SJSA1 (cell line): Measurements from ENCODE around the gene CCDC77. TPM values are rescaled to one million over a fixed set of nuclear protein-coding genes. Genes with fewer than 3 reads are reported as not detected.
A peak's percentile ranks its signal among the peaks of the same experiment; 100 is the strongest.
"Not testable (repeated sequence)": the region's sequence is repeated elsewhere in the genome, so short reads cannot be mapped to it uniquely, and the experiment has no call there.

Experiments used
- DNase-seq, 2 experiments: peaks; one replicate each; pipeline ENCODE4 v3.0.0-alpha.2; 2015 to 2020; ENCODE audit warnings: low spot score in 2 of 2, low read depth in 1 of 2
- H3K27ac ChIP-seq: fragments of 250-450 bp; sonication (Bioruptor Pico); 2 replicates; pipeline ENCODE4 v1.5.1; 2020; ENCODE audit warnings: mild to moderate bottlenecking, moderate library complexity
- H3K27me3 ChIP-seq: fragments of 250-450 bp; sonication (Bioruptor Pico); replicated peaks from 2 replicates; pipeline ENCODE4 v1.5.1; 2020; ENCODE audit warnings: mild to moderate bottlenecking, moderate library complexity
- H3K36me3 ChIP-seq: fragments of 250-450 bp; sonication (Bioruptor Pico); 2 replicates; pipeline ENCODE4 v1.5.1; 2020; ENCODE audit warnings: mild to moderate bottlenecking
- H3K4me1 ChIP-seq: fragments of 250-450 bp; sonication (Bioruptor Pico); replicated peaks from 2 replicates; pipeline ENCODE4 v1.6.1; 2021; ENCODE audit warnings: mild to moderate bottlenecking
- H3K4me3 ChIP-seq: fragments of 250-450 bp; sonication (Bioruptor Pico); 2 replicates; pipeline ENCODE4 v1.5.1; 2020; ENCODE audit warnings: mild to moderate bottlenecking
- H3K9me3 ChIP-seq: fragments of 250-450 bp; sonication (Bioruptor Pico); replicated peaks from 2 replicates; pipeline ENCODE4 v1.5.1; 2020; ENCODE audit warnings: mild to moderate bottlenecking
- total RNA-seq: library from RNA; depleted of rRNA; stranded (reverse); fragments of >200 nt; shearing (Covaris generic); gene quantifications from 2 replicates; pipeline ENCODE4 v1.2.3, GENCODE V29; 2014

CCDC77 gene
- total RNA-seq, 1 experiment from 2014 or later = 21.0 TPM

GRCh38 chr12:414859-415258 lies 13.4 kb downstream of the CCDC77 start:
- Histone ChIP-seq H3K27ac (no peak overlapping the region), H3K27me3 (no peaks in the 10 kb centered on the region), H3K4me3 (no peak overlapping the region), H3K4me1 (no peaks in the 10 kb centered on the region), H3K36me3 (peaks cover 58% of the 10 kb centered on the region), H3K9me3 (no peaks in the 10 kb centered on the region; the same call in 1 of the 2 replicates)
- no peak for DNase-seq

GRCh38 chr12:418432-418831 lies 17.0 kb downstream of the CCDC77 start:
- no peak for DNase-seq
- Histone ChIP-seq H3K36me3 (peaks cover 52% of the 10 kb centered on the region), H3K4me1 (no peaks in the 10 kb centered on the region), H3K27me3 (no peaks in the 10 kb centered on the region), H3K27ac (no peak overlapping the region), H3K9me3 (no peaks in the 10 kb centered on the region; the same call in 1 of the 2 replicates), H3K4me3 (no peak overlapping the region)

GRCh38 chr12:422526-422925 lies 21.1 kb downstream of the CCDC77 start:
- DNase-seq = no peak
- H3K4me3 ChIP-seq = no peak overlapping the region
- no peaks in the 10 kb centered on the region; the same call in 1 of the 2 replicates for H3K9me3 ChIP-seq
- H3K36me3 ChIP-seq = peaks cover 31% of the 10 kb centered on the region
- H3K4me1 ChIP-seq = no peaks in the 10 kb centered on the region
- no peak overlapping the region for H3K27ac ChIP-seq
- H3K27me3 ChIP-seq = no peaks in the 10 kb centered on the region

GRCh38 chr12:435737-436136 lies 34.3 kb downstream of the CCDC77 start:
- not testable (repeated sequence) for H3K27me3 ChIP-seq, H3K4me1 ChIP-seq, H3K27ac ChIP-seq, DNase-seq, H3K4me3 ChIP-seq, H3K9me3 ChIP-seq
- H3K36me3 ChIP-seq = peaks cover 59% of the 10 kb centered on the region

GRCh38 chr12:442235-442884 lies 40.9 kb downstream of the CCDC77 start:
- H3K36me3 ChIP-seq = peaks cover 22% of the 10 kb centered on the region
- peak in 1 of 2 experiments; percentile 46 for DNase-seq

GRCh38 chr12:447141-447540 lies 45.7 kb downstream of the CCDC77 start:
- no peaks in the 10 kb centered on the region for H3K4me1 ChIP-seq
- H3K27ac ChIP-seq = no peak overlapping the region
- no peak overlapping the region for H3K4me3 ChIP-seq
- DNase-seq = no peak
- H3K9me3 ChIP-seq = no peaks in the 10 kb centered on the region
- H3K36me3 ChIP-seq = 0 out of 2 replicates have a peak, but pooled peaks cover under 1% of the 10 kb centered on the region
- peaks cover 8% of the 10 kb centered on the region for H3K27me3 ChIP-seq

More at GRCh38 chr12:442235-442884, 40.9 kb downstream of the CCDC77 start:
- H3K4me3 ChIP-seq = no peak overlapping the region
- H3K27ac ChIP-seq = no peak overlapping the region
- no peaks in the 10 kb centered on the region; the same call in 1 of the 2 replicates for H3K27me3 ChIP-seq
- no peaks in the 10 kb centered on the region for H3K9me3 ChIP-seq
- no peaks in the 10 kb centered on the region for H3K4me1 ChIP-seq

- Histone ChIP-seq H3K9me3 (peaks cover 3% of the 10 kb centered on the region), H3K27ac (no peak overlapping the region)
- DNase-seq = no peak
Measured at GRCh38 chr12:449203-449602, 47.8 kb downstream of the CCDC77 start.

GRCh38 chr12:450438-450837 lies 49.0 kb downstream of the CCDC77 start:
- no peak overlapping the region for H3K4me3 ChIP-seq
- peaks cover 15% of the 10 kb centered on the region for H3K27me3 ChIP-seq
- no peaks in the 10 kb centered on the region for H3K36me3 ChIP-seq
- no peak for DNase-seq
- H3K9me3 ChIP-seq = peaks cover 8% of the 10 kb centered on the region
- H3K4me1 ChIP-seq = no peaks in the 10 kb centered on the region
- no peak overlapping the region for H3K27ac ChIP-seq

More at GRCh38 chr12:449203-449602, 47.8 kb downstream of the CCDC77 start:
- H3K27me3 ChIP-seq = peaks cover 8% of the 10 kb centered on the region
- no peaks in the 10 kb centered on the region for H3K4me1 ChIP-seq
- H3K4me3 ChIP-seq = no peak overlapping the region
- H3K36me3 ChIP-seq = no peaks in the 10 kb centered on the region

- no peak for DNase-seq
- Histone ChIP-seq H3K27me3 (peaks cover 37% of the 10 kb centered on the region), H3K4me3 (no peak overlapping the region), H3K9me3 (peaks cover 8% of the 10 kb centered on the region), H3K27ac (no peak overlapping the region), H3K36me3 (no peaks in the 10 kb centered on the region), H3K4me1 (no peaks in the 10 kb centered on the region)
Measured at GRCh38 chr12:452667-453210, 51.3 kb downstream of the CCDC77 start.

- Histone ChIP-seq H3K27ac (no peak overlapping the region), H3K36me3 (no peaks in the 10 kb centered on the region), H3K9me3 (peaks cover 8% of the 10 kb centered on the region), H3K4me3 (no peak overlapping the region), H3K4me1 (peaks cover 4% of the 10 kb centered on the region), H3K27me3 (peaks cover 48% of the 10 kb centered on the region)
- no peak for DNase-seq
Measured at GRCh38 chr12:454833-455232, 53.4 kb downstream of the CCDC77 start.

GRCh38 chr12:455821-456220 lies 54.4 kb downstream of the CCDC77 start:
- Histone ChIP-seq H3K9me3 (peaks cover 8% of the 10 kb centered on the region), H3K36me3 (no peaks in the 10 kb centered on the region), H3K27me3 (peaks cover 54% of the 10 kb centered on the region), H3K4me3 (no peak overlapping the region), H3K27ac (no peak overlapping the region), H3K4me1 (peaks cover 4% of the 10 kb centered on the region)
- DNase-seq = no peak

GRCh38 chr12:457676-458075 lies 56.2 kb downstream of the CCDC77 start:
- no peak overlapping the region for H3K27ac ChIP-seq
- peaks cover 72% of the 10 kb centered on the region for H3K27me3 ChIP-seq
- H3K36me3 ChIP-seq = no peaks in the 10 kb centered on the region
- DNase-seq = no peak
- peaks cover 4% of the 10 kb centered on the region for H3K4me1 ChIP-seq
- H3K4me3 ChIP-seq = no peak overlapping the region
- peaks cover 8% of the 10 kb centered on the region for H3K9me3 ChIP-seq

GRCh38 chr12:459050-459429 lies 57.6 kb downstream of the CCDC77 start:
- no peak for DNase-seq

GRCh38 chr12:459430-460258 lies 58.2 kb downstream of the CCDC77 start, which contains the start of gene B4GALNT3:
Gene B4GALNT3 (plus strand): TSS chr12:459939. CDS start chr12:460377, 438 bp downstream.
- H3K4me3 ChIP-seq = peak within 1 kb of the TSS; percentile 27
- no peak for DNase-seq
- no peak within 1 kb of the TSS for H3K27ac ChIP-seq
- peaks cover 91% of the 10 kb centered on the region for H3K27me3 ChIP-seq
- H3K9me3 ChIP-seq = peaks cover 2% of the 10 kb centered on the region
- peaks cover 4% of the 10 kb centered on the region for H3K4me1 ChIP-seq
- no peaks in the 10 kb centered on the region for H3K36me3 ChIP-seq

More at GRCh38 chr12:459050-459429, 57.6 kb downstream of the CCDC77 start:
- peaks cover 4% of the 10 kb centered on the region for H3K4me1 ChIP-seq
- no peaks in the 10 kb centered on the region for H3K36me3 ChIP-seq
- peaks cover 5% of the 10 kb centered on the region for H3K9me3 ChIP-seq
- H3K27ac ChIP-seq = no peak overlapping the region
- no peak overlapping the region for H3K4me3 ChIP-seq
- H3K27me3 ChIP-seq = peaks cover 85% of the 10 kb centered on the region
